Left hindlimb (tissue), 1 donor: ENCODE data around the gene SPIN1.

ENCODE experiments used
- DNase-seq: peaks from one replicate; pipeline ENCODE4 v3.0.0-alpha.2; 2018

SPIN1 gene

GRCh38 chr9:88502552-88503034, 114.3 kb downstream of the SPIN1 start:
- no peak for DNase-seq

GRCh38 chr9:88503081-88503844, 115.0 kb downstream of the SPIN1 start:
- DNase-seq, result no peak

GRCh38 chr9:88503845-88504764, 115.9 kb downstream of the SPIN1 start:
- DNase-seq, result no peak

- DNase-seq, result no peak
Measured at GRCh38 chr9:88508326-88508725, 120.1 kb downstream of the SPIN1 start.

GRCh38 chr9:88511906-88512305, 123.7 kb downstream of the SPIN1 start:
- no peak for DNase-seq

- no peak for DNase-seq
Measured at GRCh38 chr9:88514247-88514646, 126.0 kb downstream of the SPIN1 start.

- no peak for DNase-seq
Measured at GRCh38 chr9:88521308-88521707, 133.1 kb downstream of the SPIN1 start.

GRCh38 chr9:88522360-88522759, 134.1 kb downstream of the SPIN1 start:
- no peak for DNase-seq

GRCh38 chr9:88523056-88523455, 134.8 kb downstream of the SPIN1 start:
- no peak for DNase-seq

GRCh38 chr9:88524911-88525310, 136.7 kb downstream of the SPIN1 start:
- no peak for DNase-seq

- no peak for DNase-seq
Measured at GRCh38 chr9:88527618-88528017, 139.4 kb downstream of the SPIN1 start.
